D341Med (cell line): Measurements from ENCODE around the gene BRSK2.
"Not testable (repeated sequence)": the region's sequence is repeated elsewhere in the genome, so short reads cannot be mapped to it uniquely, and the experiment has no call there.

Source experiments
- DNase-seq: peaks from one replicate; pipeline ENCODE4 v3.0.0; 2012; ENCODE audit warnings: low spot score

BRSK2 gene

DNA sequence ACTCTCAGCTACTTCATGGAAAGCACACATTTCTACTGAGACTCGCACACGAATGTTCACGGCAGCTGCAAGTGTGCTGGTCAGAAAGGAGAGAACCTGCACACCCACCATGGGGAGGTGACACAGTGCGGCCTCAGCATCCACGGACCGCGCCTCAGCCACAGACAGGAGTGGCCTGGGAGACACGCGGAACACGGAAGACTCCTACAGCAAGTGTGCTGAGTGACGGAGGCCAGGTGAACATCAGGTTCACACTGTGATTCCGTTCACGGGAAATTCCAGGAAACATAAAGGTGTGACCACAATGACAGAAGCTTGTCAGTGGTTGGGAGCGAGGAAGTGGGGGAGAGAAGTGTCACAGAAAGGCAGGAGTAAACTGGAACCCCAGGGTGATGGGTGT, 110.2 kb downstream of the BRSK2 start:
- no peak for DNase-seq

- DNase-seq: no peak
These were observed 111.0 kb downstream of the BRSK2 start for GRCh38 chr11:1500466-1501420.

DNA sequence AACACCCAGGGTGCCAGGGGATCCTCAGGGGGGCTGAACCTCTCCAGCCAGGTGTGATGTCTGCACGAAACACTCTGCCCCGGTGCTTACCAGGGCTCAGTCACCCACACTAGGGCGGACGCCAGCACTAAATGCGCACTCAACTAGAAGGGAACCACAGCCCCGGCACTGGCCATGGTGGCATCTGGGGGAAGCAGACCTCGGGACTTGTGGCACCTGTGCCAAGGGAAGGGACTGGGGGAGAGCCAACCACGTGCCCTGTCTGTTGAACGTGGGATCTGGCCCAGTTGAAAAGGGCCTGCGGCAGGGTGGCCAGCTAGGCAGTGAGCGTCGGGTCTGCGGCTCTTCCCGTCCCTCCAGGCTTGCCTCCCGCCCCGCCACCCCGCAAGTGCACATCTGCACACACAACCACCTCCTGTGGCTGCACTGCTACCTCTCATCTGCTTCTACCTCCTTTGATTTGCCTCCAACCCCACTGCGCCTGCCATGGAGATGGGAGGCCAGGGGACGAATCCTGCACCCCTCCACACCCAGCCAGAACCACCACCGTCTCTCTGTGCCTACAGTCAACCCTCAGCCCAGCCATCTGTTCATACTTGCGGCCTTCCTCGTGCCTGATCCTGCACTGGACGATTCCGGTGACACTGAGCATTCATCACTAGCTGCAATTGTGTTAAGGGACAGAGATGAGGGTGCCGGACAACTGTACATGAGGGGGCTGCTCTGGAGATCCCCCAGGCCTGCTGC, 111.9 kb downstream of the BRSK2 start:
- DNase-seq: no peak

GRCh38 chr11:1502168-1502953, 112.6 kb downstream of the BRSK2 start:
- DNase-seq: no peak

GRCh38 chr11:1502954-1503707, 113.4 kb downstream of the BRSK2 start:
- no peak for DNase-seq

DNA sequence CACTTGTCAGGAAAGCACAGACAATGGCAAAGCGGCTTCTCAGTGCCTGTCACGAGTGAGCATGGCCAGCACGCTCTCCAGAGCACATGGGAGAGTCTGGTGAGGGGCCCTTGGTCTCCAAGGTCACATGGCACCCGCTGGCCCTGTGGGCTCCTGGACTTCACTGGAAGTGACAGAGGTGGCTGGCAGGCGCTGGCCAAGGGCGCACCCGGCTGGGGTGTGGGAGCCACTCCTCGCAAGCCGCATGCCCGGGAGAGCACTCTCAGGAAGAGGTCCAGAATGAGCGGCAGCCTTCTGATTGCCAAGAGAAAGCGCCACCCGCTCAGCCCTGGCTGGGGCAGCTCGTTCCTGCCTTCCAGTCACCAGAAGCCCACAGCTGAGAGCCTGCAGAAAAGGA, 114.0 kb downstream of the BRSK2 start:
- no peak for DNase-seq

DNA sequence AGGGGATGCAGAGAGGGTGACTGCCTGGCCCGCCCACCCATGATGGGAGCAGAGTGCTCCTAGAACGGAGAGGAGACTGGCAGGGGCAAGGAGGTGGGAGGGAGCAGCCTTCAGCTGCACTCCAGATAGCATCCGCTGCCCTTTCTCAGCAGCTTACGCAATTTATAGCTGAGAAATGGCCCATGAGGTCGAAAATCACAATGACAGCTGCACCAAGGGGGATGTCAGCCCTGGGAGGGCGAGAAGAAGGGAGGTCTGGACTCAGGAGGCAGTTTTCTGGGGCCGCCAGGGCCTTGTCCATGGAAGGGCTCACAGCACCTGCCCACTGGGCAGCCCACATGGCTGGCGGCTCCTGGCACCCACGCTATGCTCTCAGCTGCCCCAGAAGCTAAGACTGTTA, 114.4 kb downstream of the BRSK2 start:
- no peak for DNase-seq

- no peak for DNase-seq
These were observed 115.0 kb downstream of the BRSK2 start for GRCh38 chr11:1504581-1505290.

GRCh38 chr11:1505480-1505879, 115.7 kb downstream of the BRSK2 start:
- DNase-seq: no peak

GRCh38 chr11:1506981-1507380, 117.2 kb downstream of the BRSK2 start:
- DNase-seq: no peak

- DNase-seq: no peak
These were observed 117.8 kb downstream of the BRSK2 start for GRCh38 chr11:1507381-1508140.

DNA sequence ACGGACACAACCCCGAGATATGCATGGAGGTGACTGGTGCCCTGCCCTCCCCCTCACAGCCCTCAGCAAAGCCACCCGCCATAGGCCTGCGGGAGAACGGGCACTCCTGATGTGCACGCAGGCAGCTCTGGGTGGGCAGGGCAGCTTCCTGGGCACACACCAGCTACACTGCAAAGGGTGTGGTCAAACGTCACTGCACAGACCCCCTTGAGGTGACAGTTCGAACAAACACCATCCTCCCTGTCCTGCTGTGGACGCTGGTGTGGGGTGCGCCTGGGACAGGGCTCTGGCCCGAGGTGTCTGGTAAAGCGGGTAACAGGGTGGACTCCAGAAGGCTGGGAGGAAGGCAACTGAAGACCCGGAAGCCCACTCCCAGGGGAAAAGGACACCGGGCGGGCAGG, 118.8 kb downstream of the BRSK2 start:
- no peak for DNase-seq

DNA sequence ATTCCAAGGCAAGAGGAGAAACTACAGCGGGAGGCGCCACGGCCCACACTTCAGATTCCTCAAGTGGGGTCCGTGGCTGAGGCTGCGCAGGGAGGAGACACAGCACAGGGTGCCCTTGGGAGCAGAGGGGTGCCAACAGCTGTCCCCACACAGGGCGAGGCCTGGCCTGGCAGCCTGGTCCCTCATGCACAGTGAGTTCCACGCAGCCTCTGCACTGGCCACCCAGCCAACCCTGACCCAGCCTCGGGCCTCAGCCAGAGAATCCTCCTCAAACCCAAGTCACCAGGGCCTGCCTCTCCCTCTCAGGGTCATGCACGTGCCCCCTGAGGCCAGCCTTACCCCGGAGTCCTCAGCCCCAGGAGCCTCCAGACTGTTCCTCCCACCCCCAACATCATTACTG, 119.3 kb downstream of the BRSK2 start:
- DNase-seq: no peak

GRCh38 chr11:1509626-1510255, 120.0 kb downstream of the BRSK2 start:
- no peak for DNase-seq

DNA sequence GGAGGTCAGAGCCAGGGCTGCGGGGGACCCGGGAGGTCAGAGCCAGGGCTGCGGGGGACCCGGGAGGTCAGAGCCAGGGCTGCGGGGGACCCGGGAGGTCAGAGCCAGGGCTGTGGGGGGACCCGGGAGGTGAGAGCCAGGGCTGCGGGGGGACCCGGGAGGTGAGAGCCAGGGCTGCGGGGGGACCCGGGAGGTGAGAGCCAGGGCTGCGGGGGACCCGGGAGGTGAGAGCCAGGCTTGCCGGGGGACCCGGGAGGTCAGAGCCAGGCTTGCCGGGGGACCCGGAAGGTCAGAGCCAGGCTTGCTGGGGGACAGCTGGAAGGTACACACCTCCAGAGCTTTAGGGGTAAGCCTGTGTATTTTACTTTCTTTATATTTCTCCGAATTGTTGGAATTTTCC, 120.6 kb downstream of the BRSK2 start:
- DNase-seq: not testable (repeated sequence)

DNA sequence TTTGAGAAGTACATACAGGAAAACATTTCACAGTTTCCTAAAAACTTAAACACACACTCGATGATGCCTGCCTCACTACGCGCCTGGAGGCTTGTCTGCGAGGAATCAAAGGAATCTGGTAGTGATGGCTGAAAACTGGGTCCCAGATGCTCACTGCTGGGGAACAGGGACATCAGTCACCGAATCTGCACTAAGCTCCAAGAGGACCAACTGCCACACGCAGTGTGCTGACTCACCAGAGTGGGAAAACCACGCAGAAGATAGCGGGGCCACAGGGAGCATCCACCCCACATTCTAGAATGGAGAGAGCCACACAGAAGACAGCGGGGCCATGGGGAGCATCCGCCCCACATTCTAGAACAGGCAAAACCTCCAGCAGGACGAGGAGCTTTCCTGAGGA, 121.2 kb downstream of the BRSK2 start:
- no peak for DNase-seq

DNA sequence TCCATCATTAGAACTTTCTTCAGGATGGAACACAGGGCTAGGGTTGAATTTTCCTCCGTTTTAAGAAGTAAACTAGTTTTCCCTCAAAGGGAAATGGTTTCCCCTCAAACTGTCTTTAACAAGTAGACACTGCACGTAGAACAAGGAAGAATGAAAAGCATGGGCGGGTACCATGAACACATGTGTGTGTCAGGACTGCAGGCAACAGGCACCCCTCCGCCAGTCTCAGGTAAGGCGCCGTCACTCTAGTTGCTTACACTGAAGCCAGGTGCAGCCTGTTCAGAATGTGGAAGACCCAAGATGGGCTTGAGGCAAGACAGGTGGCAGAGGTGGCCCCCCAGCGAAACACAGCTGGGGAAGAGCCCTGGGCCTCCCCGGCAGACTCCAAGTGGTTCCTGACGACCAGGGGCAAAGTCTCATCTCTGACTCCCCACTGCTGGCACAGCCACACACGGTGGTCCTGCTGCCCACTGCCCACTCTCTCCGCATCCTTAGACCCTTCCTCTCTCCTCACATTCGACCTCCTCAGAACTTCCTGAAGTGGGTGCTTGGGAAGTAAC, 122.3 kb downstream of the BRSK2 start:
- DNase-seq: no peak
